ENCODE results near the gene TTLL4. TPM values are rescaled to one million over a fixed set of nuclear protein-coding genes. Genes with fewer than 3 reads are reported as not detected.

The TTLL4 gene
- total and polyA plus RNA-seq, 4 donors, result 18.6 to 30.5 (median 22.3) TPM

- 97 to 98% methylated on average over 6 of the region's 6 CpGs for WGBS, 2 donors
- Histone ChIP-seq H3K27me3 (ENCODE audit: control insufficient read depth in 3 of 3, insufficient read depth in 3 of 3, low read length in 2 of 3) (no peaks in the 10 kb centered on the region), H3K9ac (ENCODE audit: insufficient read depth in 1 of 2, low read length in 2 of 2) (no peak overlapping the region), H3K36me3 (ENCODE audit: control insufficient read depth in 4 of 4, insufficient read depth in 4 of 4, low read length in 4 of 4) (peaks cover 0 to 8% (median 0%) of the 10 kb centered on the region in 4 donors), H3K4me1 (ENCODE audit: control insufficient read depth in 5 of 5, insufficient read depth in 5 of 5, low read length in 5 of 5) (peaks cover 0 to 6% (median 5%) of the 10 kb centered on the region in 5 donors), H3K27ac (ENCODE audit: low read depth in 1 of 2, low read length in 1 of 2) (no peak overlapping the region), H3K4me3 (no peak overlapping the region), H3K9me3 (ENCODE audit: control insufficient read depth in 4 of 4, insufficient read depth in 3 of 4, low read length in 3 of 4) (peaks cover 0 to 4% (median 0%) of the 10 kb centered on the region in 4 donors)
- ATAC-seq (ENCODE audit: insufficient read depth, low FRiP score), result no peak
- TF ChIP-seq, protein P1, sequence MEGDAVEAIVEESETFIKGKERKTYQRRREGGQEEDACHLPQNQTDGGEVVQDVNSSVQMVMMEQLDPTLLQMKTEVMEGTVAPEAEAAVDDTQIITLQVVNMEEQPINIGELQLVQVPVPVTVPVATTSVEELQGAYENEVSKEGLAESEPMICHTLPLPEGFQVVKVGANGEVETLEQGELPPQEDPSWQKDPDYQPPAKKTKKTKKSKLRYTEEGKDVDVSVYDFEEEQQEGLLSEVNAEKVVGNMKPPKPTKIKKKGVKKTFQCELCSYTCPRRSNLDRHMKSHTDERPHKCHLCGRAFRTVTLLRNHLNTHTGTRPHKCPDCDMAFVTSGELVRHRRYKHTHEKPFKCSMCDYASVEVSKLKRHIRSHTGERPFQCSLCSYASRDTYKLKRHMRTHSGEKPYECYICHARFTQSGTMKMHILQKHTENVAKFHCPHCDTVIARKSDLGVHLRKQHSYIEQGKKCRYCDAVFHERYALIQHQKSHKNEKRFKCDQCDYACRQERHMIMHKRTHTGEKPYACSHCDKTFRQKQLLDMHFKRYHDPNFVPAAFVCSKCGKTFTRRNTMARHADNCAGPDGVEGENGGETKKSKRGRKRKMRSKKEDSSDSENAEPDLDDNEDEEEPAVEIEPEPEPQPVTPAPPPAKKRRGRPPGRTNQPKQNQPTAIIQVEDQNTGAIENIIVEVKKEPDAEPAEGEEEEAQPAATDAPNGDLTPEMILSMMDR (IDR thresholded peaks at IDR 0.05; ENCODE audit: control extremely low read depth, extremely low read depth), result no peak
- DNase-seq, result no peak
Measured at GRCh38 chr2:218727502-218728165, 17.0 kb downstream of the TTLL4 start.

GRCh38 chr2:218729640-218730039 is 19.0 kb downstream of the TTLL4 start:
- WGBS, 2 donors, result 94 to 96% methylated on average over 3 of the region's 3 CpGs
- Histone ChIP-seq H3K9ac (ENCODE audit: insufficient read depth in 1 of 2, low read length in 2 of 2) (no peak overlapping the region), H3K27me3 (ENCODE audit: control insufficient read depth in 3 of 3, insufficient read depth in 3 of 3, low read length in 2 of 3) (no peaks in the 10 kb centered on the region), H3K4me1 (ENCODE audit: control insufficient read depth in 5 of 5, insufficient read depth in 5 of 5, low read length in 5 of 5) (peaks cover 0 to 6% (median 4%) of the 10 kb centered on the region in 5 donors), H3K36me3 (ENCODE audit: control insufficient read depth in 4 of 4, insufficient read depth in 4 of 4, low read length in 4 of 4) (peaks cover 0 to 8% (median 0%) of the 10 kb centered on the region in 4 donors), H3K9me3 (ENCODE audit: control insufficient read depth in 4 of 4, insufficient read depth in 3 of 4, low read length in 3 of 4) (peaks cover 0 to 4% (median 0%) of the 10 kb centered on the region in 4 donors), H3K4me3 (no peak overlapping the region), H3K27ac (ENCODE audit: low read depth in 1 of 2, low read length in 1 of 2) (no peak overlapping the region)
- no peak for DNase-seq
- no peak for ATAC-seq (ENCODE audit: insufficient read depth, low FRiP score)
- TF ChIP-seq, protein P1 (IDR thresholded peaks at IDR 0.05; ENCODE audit: control extremely low read depth, extremely low read depth), result no peak

DNA sequence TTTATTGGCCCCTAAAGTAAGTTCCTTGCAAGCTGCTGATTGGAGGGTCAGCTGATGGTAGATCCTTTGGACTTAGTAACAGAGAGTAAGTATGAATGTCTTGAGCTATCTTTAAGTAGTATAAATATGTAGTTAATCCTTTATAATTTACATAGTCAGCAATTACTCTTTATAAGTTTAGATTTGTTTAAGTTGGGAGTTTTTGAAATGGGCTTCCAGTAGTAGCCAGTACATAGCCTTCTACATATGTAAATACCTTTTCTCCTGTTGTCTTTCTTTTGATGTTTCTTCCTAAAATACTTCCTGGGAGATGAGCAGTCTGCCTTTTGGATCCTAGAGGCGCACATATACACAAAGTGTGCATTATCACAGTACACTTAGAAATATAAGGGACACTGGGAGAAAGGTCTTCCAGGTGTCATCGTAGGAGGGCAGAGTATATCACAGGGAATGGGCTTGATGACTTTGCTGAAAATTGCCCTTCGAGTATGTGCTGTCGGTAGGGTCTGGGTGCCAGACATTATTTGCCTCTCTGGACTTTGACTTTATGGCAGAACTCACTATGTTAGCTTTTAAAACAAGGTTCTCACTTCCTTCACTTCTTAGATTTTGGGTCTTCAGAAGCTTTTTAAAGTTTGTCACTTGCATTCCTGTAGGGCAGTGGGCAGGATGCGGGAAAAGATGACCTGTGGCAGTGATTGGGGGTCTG is 21.6 kb downstream of the TTLL4 start:
- 96 to 99% methylated on average over 5 of the region's 5 CpGs for WGBS, 2 donors
- no peak overlapping the region for H3K4me3 ChIP-seq
- TF ChIP-seq, protein P1 (IDR thresholded peaks at IDR 0.05; ENCODE audit: control extremely low read depth, extremely low read depth), result no peak
- H3K9ac ChIP-seq (ENCODE audit: insufficient read depth in 1 of 2, low read length in 2 of 2), result no peak overlapping the region
- no peaks in the 10 kb centered on the region for H3K9me3 ChIP-seq (ENCODE audit: control insufficient read depth in 4 of 4, insufficient read depth in 3 of 4, low read length in 3 of 4)
- peaks cover 0 to 8% (median 0%) of the 10 kb centered on the region in 4 donors for H3K36me3 ChIP-seq (ENCODE audit: control insufficient read depth in 4 of 4, insufficient read depth in 4 of 4, low read length in 4 of 4)
- ATAC-seq (ENCODE audit: insufficient read depth, low FRiP score) (no peak), DNase-seq (no peak)
- H3K4me1 ChIP-seq (ENCODE audit: control insufficient read depth in 5 of 5, insufficient read depth in 5 of 5, low read length in 5 of 5), result peaks cover 0 to 6% (median 4%) of the 10 kb centered on the region in 5 donors
- peak overlapping the region; percentile 51 to 60 for H3K27ac ChIP-seq (ENCODE audit: low read depth in 1 of 2, low read length in 1 of 2)
- no peaks in the 10 kb centered on the region for H3K27me3 ChIP-seq (ENCODE audit: control insufficient read depth in 3 of 3, insufficient read depth in 3 of 3, low read length in 2 of 3)
